DMS53 treated with DMSO at 0.1 percent for 48 hours (cell line): Measurements from ENCODE around the gene LTC4S.
"Not testable (repeated sequence)": the region's sequence is repeated elsewhere in the genome, so short reads cannot be mapped to it uniquely, and the experiment has no call there.

Experiments
- DNase-seq: peaks from one replicate; lab custom pipeline; 2025; ENCODE audit not compliant: unreplicated experiment; lab: John Stamatoyannopoulos, UW

The LTC4S gene

DNA sequence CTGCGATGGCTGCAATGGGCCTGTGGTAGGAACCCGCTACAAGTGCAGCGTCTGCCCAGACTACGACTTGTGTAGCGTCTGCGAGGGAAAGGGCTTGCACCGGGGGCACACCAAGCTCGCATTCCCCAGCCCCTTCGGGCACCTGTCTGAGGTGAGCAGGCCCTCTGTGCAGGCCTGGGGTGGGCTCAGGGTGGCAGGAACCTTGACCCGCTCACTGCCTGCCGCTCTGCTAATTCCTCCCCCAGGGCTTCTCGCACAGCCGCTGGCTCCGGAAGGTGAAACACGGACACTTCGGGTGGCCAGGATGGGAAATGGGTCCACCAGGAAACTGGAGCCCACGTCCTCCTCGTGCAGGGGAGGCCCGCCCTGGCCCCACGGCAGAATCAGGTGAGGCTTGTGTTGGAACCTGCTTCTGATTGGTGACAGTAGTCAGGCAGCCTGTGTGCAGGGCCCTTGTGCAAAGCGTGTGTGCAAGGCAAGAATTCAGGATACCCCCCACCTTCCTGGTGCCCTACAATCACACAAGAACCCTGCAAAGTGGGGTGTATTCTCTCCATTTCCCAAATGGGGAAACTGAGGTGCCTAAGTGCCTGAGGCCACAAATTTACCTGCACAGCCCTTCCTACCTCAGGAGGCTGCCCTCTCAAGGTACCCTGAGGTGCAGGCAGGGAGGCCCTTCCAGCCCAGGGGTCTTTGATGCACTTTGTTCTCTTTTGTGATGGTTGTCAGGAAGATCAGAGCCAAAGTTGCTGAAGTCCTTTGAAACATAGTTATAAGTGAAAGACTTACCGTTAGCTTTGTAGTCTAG lies 30.4 kb downstream of the LTC4S start:
- DNase-seq, result no peak

GRCh38 chr5:179824745-179825112 lies 30.9 kb downstream of the LTC4S start:
- no peak for DNase-seq

DNA sequence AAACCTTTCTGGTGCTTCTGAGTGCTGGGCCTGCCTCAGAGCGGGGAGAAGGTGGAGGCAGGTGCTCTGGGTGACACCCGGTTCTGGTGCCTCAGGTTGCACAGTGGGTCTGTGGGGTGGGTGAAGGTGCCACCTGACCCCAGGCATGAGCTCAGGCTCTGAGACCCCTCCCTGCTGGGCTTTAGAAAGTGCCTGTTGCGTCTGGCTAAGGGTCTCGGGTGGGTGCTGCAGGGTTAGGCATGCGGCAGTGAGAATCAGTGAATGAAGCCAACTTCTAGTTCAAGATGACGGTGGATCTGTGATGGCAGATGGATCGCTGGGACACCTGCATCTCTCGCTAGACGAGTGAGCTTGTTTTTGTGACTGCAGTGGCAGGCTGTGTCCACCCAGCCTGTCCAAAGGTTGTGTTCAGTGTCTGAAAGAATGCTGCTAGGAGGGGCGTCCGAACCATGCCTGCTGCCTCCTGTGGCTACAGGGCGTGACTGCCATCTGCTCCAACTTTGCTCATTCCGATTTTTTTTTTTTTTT lies 31.9 kb downstream of the LTC4S start:
- no peak for DNase-seq

- DNase-seq, result no peak
These were observed 33.9 kb downstream of the LTC4S start for GRCh38 chr5:179827680-179828079.

- no peak for DNase-seq
These were observed 35.1 kb downstream of the LTC4S start for GRCh38 chr5:179828756-179829421.

DNA sequence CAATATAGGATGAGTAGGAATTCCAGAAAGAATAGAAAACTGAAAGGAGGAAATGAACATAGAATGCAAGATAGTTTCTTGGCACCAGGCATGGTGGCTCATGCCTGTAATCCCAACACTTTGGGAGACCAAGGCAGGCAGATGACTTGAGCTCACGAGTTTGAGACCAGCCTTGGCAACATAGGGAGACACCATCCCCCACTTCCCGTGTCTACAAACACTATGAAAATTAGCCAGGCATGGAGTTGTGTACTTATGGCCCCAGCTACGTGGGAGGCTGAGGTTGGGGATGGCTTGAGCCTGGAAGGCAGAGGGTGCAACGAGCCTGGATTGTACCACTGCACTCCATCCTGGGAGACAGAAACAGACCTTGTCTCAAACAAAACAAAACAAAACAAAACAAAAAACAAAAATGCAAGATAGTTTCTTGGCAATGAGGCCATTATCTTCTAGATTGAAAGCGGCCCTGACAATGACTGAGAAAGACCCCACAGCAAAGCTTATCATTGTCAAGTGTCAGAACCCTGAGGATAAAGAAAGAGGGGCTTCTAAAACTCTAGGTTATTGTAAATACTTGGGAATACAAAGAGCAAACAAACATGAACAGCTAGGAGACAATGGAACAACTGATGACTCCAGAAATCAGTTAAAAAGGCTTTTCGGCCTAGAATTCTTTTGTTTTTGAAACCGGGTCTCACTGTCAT lies 36.1 kb downstream of the LTC4S start:
- DNase-seq, result no peak

DNA sequence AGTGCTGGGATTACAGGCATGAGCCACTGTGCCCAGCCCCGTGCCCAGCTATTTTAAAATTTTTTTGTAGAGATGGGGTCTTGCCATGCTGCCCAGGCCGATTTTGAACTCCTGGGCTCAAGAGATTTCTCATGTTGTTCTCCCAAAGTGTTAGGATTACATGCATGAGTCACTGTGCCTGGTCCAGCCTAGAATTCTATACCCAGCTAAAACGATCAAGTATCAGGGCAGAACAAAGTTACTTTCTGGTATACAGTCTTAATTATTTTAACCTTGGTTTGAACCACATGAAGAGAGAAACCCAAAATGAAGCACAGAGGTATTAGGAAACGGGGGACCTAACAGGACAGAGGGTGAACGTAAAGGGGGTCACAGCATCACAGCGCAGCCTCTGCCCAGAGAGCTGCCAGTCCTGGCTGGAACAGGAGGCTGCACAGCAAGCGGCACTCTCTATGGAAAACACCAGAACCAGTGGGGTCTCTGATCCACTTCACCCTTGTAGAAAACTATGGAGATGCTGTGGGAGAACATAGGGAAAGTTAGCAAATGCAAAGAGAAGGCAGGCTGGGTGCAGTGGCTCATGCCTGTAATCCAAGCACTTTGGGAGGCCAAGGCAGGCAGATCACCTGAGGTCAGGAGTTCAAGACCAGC lies 37.2 kb downstream of the LTC4S start:
- no peak for DNase-seq

DNA sequence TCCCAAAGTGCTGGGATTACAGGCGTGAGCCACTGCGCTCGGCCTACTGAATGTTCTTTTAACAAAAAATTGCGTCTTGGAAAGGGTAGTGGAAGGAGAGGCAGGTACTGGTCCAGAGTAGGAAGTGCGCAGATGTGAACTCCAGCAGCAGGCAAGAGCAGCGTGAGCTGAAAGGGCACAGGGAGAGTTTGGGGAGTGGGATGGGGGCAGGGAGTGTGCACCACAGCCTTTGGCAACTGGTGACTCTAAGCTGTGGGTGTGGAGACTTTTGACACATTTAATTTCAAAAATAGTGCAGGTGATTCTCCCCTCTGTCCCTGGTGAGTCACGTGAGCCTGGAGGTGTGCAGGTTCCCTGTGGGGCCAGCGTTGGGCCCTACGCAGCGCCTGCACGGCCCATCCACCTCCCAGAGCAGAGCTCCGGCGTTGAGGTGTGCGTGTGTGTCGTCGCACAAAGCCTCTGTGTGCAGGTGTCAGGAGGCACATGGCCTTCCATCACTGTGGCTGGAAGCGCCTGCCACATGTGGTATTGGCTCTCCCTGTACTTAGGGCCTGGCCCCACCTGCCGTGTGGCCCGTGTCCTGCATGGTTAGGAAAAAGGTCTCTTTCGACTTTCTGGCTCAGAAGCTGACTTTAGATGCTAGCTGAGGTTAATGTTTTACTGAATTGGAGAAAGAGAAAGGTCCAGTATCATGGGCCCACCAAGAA lies 38.4 kb downstream of the LTC4S start:
- no peak for DNase-seq

DNA sequence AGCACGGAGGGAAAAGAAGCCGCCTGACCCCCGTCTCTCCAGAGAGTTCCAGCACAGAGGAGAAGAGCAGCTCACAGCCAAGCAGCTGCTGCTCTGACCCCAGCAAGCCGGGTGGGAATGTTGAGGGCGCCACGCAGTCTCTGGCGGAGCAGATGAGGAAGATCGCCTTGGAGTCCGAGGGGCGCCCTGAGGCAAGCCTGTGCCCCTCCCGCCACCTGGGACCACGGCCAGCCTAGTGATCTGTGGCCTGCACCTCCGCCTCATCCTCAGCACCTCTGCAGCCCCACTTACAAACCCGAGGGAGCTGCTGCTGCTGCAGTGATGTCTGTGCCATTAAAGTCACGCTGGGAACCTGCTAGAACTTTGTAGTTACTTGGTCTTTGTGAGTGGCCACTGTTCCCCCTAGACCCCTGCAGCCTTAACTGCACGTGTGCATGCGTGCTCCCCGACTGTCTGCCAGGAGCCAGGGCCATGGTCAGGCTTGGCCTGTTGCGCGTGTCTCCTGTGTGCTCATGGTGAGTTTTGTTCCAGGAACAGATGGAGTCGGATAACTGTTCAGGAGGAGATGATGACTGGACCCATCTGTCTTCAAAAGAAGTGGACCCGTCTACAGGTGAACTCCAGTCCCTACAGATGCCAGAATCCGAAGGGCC lies 39.4 kb downstream of the LTC4S start:
- DNase-seq, result no peak

GRCh38 chr5:179833709-179834070 lies 39.9 kb downstream of the LTC4S start:
- DNase-seq, result no peak

- DNase-seq, result no peak
These were observed 40.3 kb downstream of the LTC4S start for GRCh38 chr5:179834120-179834519.

DNA sequence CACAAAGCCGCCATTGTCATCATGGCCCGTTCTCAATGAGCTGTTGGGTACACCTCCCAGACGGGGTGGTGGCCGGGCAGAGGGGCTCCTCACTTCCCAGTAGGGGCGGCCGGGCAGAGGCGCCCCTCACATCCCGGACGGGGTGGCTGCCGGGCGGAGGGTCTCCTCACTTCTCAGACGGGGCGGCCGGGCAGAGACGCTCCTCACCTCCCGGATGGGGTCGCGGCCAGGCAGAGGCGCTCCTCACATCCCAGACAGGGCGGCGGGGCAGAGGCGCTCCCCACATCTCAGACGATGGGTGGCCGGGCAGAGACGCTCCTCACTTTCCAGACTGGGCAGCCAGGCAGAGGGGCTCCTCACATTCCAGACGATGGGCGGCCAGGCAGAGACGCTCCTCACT lies 41.1 kb downstream of the LTC4S start:
- not testable (repeated sequence) for DNase-seq

DNA sequence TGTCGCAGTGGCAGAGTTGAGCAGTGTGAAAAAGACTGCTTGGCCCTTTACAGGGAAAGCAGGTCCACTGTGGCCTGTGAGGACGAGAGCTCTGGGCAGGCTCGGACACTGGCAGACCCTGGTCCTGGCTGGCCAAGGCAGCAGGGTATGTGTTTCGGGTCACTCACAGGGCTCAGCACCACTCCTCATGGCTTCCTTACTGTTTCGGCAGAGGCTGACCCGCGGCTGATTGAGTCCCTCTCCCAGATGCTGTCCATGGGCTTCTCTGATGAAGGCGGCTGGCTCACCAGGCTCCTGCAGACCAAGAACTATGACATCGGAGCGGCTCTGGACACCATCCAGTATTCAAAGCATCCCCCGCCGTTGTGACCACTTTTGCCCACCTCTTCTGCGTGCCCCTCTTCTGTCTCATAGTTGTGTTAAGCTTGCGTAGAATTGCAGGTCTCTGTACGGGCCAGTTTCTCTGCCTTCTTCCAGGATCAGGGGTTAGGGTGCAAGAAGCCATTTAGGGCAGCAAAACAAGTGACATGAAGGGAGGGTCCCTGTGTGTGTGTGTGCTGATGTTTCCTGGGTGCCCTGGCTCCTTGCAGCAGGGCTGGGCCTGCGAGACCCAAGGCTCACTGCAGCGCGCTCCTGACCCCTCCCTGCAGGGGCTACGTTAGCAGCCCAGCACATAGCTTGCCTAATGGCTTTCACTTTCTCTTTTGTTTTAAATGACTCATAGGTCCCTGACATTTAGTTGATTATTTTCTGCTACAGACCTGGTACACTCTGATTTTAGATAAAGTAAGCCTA lies 42.6 kb downstream of the LTC4S start:
- no peak for DNase-seq

DNA sequence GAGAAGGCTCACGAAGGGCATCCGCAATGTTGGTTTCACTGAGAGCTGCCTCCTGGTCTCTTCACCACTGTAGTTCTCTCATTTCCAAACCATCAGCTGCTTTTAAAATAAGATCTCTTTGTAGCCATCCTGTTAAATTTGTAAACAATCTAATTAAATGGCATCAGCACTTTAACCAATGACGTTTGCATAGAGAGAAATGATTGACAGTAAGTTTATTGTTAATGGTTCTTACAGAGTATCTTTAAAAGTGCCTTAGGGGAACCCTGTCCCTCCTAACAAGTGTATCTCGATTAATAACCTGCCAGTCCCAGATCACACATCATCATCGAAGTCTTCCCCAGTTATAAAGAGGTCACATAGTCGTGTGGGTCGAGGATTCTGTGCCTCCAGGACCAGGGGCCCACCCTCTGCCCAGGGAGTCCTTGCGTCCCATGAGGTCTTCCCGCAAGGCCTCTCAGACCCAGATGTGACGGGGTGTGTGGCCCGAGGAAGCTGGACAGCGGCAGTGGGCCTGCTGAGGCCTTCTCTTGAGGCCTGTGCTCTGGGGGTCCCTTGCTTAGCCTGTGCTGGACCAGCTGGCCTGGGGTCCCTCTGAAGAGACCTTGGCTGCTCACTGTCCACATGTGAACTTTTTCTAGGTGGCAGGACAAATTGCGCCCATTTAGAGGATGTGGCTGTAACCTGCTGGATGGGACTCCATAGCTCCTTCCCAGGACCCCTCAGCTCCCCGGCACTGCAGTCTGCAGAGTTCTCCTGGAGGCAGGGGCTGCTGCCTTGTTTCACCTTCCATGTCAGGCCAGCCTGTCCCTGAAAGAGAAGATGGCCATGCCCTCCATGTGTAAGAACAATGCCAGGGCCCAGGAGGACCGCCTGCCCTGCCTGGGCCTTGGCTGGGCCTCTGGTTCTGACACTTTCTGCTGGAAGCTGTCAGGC lies 43.6 kb downstream of the LTC4S start:
- no peak for DNase-seq

DNA sequence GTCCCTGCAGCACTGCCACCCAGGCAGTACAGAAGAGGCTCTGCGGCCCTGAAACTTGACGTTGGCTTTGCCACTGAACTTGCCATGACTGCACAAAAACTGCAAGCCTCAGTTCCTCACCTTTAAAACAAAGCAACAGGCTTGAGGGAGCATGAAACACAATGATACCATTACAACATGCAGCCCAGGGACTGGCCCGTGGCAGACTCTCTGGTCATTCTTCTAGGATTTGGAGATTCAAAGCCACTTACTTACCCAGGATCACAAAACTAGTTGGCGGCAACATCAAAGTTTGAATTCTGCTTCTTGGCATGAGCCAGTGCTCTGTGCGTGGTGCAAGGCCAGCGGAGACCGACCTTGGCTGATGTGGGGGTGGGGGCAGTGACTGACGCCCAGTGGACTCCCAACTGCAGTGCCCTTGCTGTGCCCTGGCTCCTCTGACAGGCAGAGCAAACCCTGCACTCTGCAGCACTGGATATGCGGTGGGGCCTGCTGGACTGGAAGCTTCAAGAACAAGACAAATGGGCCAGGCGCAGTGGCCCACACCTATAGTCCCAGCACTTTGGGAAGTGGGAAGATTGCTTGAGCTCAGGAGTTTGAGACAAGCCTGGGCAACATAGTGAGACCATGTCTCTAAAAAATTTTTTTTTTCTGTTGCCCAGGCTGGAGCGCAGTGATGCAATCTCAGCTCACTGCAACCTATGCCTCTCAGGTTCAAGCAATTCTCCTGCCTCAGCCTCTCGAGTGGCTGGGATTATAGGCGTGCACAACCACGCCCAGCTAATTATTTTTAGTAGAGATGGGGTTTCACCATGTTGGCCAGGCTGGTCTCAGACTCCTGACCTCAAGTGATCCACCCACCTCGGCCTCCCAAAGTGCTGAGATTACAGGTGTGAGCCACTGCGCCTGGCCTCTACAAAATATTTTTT lies 45.8 kb downstream of the LTC4S start:
- no peak for DNase-seq

DNA sequence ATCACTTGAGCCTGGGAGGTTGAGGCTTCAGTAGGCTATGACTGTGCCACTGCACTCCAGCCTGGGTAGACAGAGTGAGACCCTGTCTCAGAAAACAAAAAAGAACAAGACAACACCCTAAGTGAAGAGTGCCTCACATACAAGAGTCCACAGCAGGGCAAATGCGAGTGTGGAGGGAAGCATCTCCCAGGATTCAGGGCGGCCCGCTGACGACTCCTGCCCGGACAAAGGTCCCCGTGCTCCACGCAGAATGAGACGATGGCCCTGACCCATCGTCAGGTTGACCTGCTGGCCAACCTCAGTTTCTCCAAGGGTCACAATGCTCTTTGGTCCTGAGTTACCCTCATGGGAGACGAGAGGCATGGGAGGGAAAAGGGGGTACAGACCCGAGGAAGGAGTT lies 46.5 kb downstream of the LTC4S start:
- no peak for DNase-seq

- no peak for DNase-seq
These were observed 47.0 kb downstream of the LTC4S start for GRCh38 chr5:179840766-179841165.
